ENCODE measurements around the gene C1orf53. TPM values are rescaled to one million over a fixed set of nuclear protein-coding genes. Genes with fewer than 3 reads are reported as not detected.

Gene C1orf53
- total RNA-seq, 2 experiments from 2014 or later, result 0.96 to 1.2 TPM

GRCh38 chr1:197924516-197925123 is 22.2 kb downstream of the C1orf53 start:
- H3K27me3 Mint-ChIP-seq, result peaks cover 67% of the 10 kb centered on the region
- peaks cover 22% of the 10 kb centered on the region for H3K4me1 Mint-ChIP-seq (ENCODE audit: low read depth)
- DNase-seq, result peak; percentile 61
- intact Hi-C loops (cut with micrococcal nuclease), result loop anchor here (5.0 kb wide), 2 partner anchors 57 to 307 kb away; no protein-coding TSS in a partner anchor
- no peak overlapping the region for H3K4me3 Mint-ChIP-seq
- ChIA-PET POLR2A (no interaction called here), CTCF (interaction anchor here (0.7 to 5.0 kb wide), 20 partner anchors 10 to 540 kb away, joined by 3 to 32 read pairs (median 5); partner anchors contain the start of gene C1orf53)
- H3K36me3 Mint-ChIP-seq (ENCODE audit: low read depth), result no peaks in the 10 kb centered on the region
- H3K27ac Mint-ChIP-seq, result no peak overlapping the region
- peak; percentile 67 for ATAC-seq
- H3K9me3 Mint-ChIP-seq, result no peaks in the 10 kb centered on the region
- TF ChIP-seq, protein P1, sequence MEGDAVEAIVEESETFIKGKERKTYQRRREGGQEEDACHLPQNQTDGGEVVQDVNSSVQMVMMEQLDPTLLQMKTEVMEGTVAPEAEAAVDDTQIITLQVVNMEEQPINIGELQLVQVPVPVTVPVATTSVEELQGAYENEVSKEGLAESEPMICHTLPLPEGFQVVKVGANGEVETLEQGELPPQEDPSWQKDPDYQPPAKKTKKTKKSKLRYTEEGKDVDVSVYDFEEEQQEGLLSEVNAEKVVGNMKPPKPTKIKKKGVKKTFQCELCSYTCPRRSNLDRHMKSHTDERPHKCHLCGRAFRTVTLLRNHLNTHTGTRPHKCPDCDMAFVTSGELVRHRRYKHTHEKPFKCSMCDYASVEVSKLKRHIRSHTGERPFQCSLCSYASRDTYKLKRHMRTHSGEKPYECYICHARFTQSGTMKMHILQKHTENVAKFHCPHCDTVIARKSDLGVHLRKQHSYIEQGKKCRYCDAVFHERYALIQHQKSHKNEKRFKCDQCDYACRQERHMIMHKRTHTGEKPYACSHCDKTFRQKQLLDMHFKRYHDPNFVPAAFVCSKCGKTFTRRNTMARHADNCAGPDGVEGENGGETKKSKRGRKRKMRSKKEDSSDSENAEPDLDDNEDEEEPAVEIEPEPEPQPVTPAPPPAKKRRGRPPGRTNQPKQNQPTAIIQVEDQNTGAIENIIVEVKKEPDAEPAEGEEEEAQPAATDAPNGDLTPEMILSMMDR (IDR thresholded peaks at IDR 0.05), result peak; percentile 74

- POLR2A ChIA-PET, result interaction anchor here (0.6 kb wide), 1 partner anchor 748 kb away, joined by 3 read pairs; no protein-coding TSS in a partner anchor
- Mint-ChIP-seq H3K27ac (no peak overlapping the region), H3K4me3 (peak overlapping the region; percentile 47), H3K9me3 (no peaks in the 10 kb centered on the region), H3K4me1 (ENCODE audit: low read depth) (peaks cover 8% of the 10 kb centered on the region), H3K27me3 (peaks cover 58% of the 10 kb centered on the region), H3K36me3 (ENCODE audit: low read depth) (no peaks in the 10 kb centered on the region)
- intact Hi-C loops (cut with micrococcal nuclease), result no loop called here
- TF ChIP-seq, protein P1 (IDR thresholded peaks at IDR 0.05), result no peak
- CTCF ChIA-PET, result interaction anchor here (1.0 to 5.0 kb wide), 6 partner anchors 10 to 409 kb away, joined by 3 to 32 read pairs (median 6); no protein-coding TSS in a partner anchor
- DNase-seq (no peak), ATAC-seq (peak; percentile 55)
Measured at GRCh38 chr1:197927908-197928665, 25.7 kb downstream of the C1orf53 start.

- TF ChIP-seq, protein P1 (IDR thresholded peaks at IDR 0.05), result no peak
- H3K36me3 Mint-ChIP-seq (ENCODE audit: low read depth), result no peaks in the 10 kb centered on the region
- H3K9me3 Mint-ChIP-seq, result no peaks in the 10 kb centered on the region
- POLR2A ChIA-PET, result interaction anchor here (0.6 to 0.7 kb wide), 2 partner anchors 324 to 747 kb away, joined by 3 read pairs; no protein-coding TSS in a partner anchor
- DNase-seq, result peak; percentile 75
- peaks cover 13% of the 10 kb centered on the region for H3K4me1 Mint-ChIP-seq (ENCODE audit: low read depth)
- peaks cover 62% of the 10 kb centered on the region for H3K27me3 Mint-ChIP-seq
- CTCF ChIA-PET, result interaction anchor here (1.3 to 1.8 kb wide), 2 partner anchors 97 to 409 kb away, joined by 3 to 8 read pairs; no protein-coding TSS in a partner anchor
- H3K4me3 Mint-ChIP-seq, result peak overlapping the region; percentile 47
- peak; percentile 79 for ATAC-seq
- H3K27ac Mint-ChIP-seq, result no peak overlapping the region
- intact Hi-C loops (cut with micrococcal nuclease), result no loop called here
Measured at GRCh38 chr1:197928849-197929336, 26.5 kb downstream of the C1orf53 start.

DNA sequence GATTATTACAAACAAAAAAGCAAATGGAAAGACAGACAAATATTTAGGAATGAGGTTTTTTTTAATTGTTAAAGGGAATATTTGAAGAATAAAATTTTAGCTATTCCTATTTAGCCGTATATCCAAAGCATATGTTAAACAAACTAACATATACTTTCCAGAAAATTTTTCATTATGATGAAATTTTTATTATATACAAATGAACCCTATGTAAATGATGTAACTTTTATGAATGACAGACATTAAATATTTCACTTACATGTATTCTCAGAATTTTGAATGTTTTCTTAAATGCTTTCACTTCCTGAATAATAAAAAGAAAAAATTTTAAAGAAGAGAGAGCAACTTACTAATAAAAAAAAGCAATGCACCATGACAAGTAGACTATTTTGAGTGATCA is 30.6 kb downstream of the C1orf53 start:
- no peak overlapping the region for H3K4me3 Mint-ChIP-seq
- intact Hi-C loops (cut with micrococcal nuclease), result no loop called here
- TF ChIP-seq, protein P1 (IDR thresholded peaks at IDR 0.05), result no peak
- H3K4me1 Mint-ChIP-seq (ENCODE audit: low read depth), result peaks cover 13% of the 10 kb centered on the region
- ChIA-PET CTCF (interaction anchor here (1.9 kb wide), 1 partner anchor 30 kb away, joined by 4 read pairs; the partner anchor contains the start of gene C1orf53), POLR2A (no interaction called here)
- ATAC-seq, result no peak
- H3K9me3 Mint-ChIP-seq, result no peaks in the 10 kb centered on the region
- no peak overlapping the region for H3K27ac Mint-ChIP-seq
- no peaks in the 10 kb centered on the region for H3K36me3 Mint-ChIP-seq (ENCODE audit: low read depth)
- no peak for DNase-seq
- peaks cover 42% of the 10 kb centered on the region for H3K27me3 Mint-ChIP-seq
